Ascending aorta (tissue), 2 donors: ENCODE results near the gene DCPS. TPM values are rescaled to one million over a fixed set of nuclear protein-coding genes. Genes with fewer than 3 reads are reported as not detected.

Experiments
- DNase-seq, 2 donors: peaks; one replicate each; pipeline ENCODE4 v3.0.0-alpha.2; 2019; ENCODE audit warnings: low spot score in 2 of 2
- H3K27ac ChIP-seq, 2 donors: fragments of 200-600 bp; sonication (generic); one replicate each; pipeline ENCODE4 v1.5.1; 2016 to 2017; ENCODE audit warnings: mild to moderate bottlenecking in 1 of 2
- H3K27me3 ChIP-seq: fragments of 200-600 bp; sonication (generic); one replicate; pipeline ENCODE4 v1.5.1; 2017
- H3K36me3 ChIP-seq, 2 donors: fragments of 200-600 bp; sonication (generic); one replicate each; pipeline ENCODE4 v1.5.1; 2016
- H3K4me1 ChIP-seq, 2 donors: fragments of 200-600 bp; sonication (generic); one replicate each; pipeline ENCODE4 v1.5.1; 2016 to 2017; ENCODE audit warnings: mild to moderate bottlenecking in 1 of 2
- H3K4me3 ChIP-seq, 2 donors: fragments of 200-600 bp; sonication (generic); one replicate each; pipeline ENCODE4 v1.5.1; 2016 to 2017; ENCODE audit warnings: mild to moderate bottlenecking in 1 of 2
- H3K9me3 ChIP-seq, 2 donors: fragments of 200-600 bp; sonication (generic); one replicate each; pipeline ENCODE4 v1.5.1; 2016
- intact Hi-C: fragments of 100-400 bp; cut with DNase I; formaldehyde crosslinking; loops from one replicate; pipeline ENCODE4 v1.15.1; 2023
- total RNA-seq: library from RNA; depleted of rRNA; stranded (reverse); fragments of >200 nt; gene quantifications from one replicate; pipeline ENCODE4 v1.1.0, GENCODE V29; 2016
- TF ChIP-seq, protein P1 (sequence below), 3 experiments: fragments of 200-600 bp in 2 of 3; fragments of 450-650 bp in 1 of 3; sonication (generic) in 2 of 3; IDR thresholded peaks; one replicate each; pipeline ENCODE4 v1.5.1; 2016 to 2019; ENCODE audit warnings: antibody characterized with exemption in 3 of 3, mild to moderate bottlenecking in 1 of 3, moderate library complexity in 1 of 3

Gene DCPS
- total RNA-seq, 1 donor from 2014 or later = 19.6 TPM

GRCh38 chr11:126268708-126269579 is 34.9 kb upstream of the DCPS start, which contains the start of the genes FOXRED1 and SRPRA:
Gene FOXRED1 (plus strand): TSS chr11:126269154. CDS start chr11:126269207, 53 bp downstream.
Gene SRPRA (minus strand): TSS chr11:126268895. CDS start chr11:126268804, 91 bp downstream.
- TF ChIP-seq, protein P1, sequence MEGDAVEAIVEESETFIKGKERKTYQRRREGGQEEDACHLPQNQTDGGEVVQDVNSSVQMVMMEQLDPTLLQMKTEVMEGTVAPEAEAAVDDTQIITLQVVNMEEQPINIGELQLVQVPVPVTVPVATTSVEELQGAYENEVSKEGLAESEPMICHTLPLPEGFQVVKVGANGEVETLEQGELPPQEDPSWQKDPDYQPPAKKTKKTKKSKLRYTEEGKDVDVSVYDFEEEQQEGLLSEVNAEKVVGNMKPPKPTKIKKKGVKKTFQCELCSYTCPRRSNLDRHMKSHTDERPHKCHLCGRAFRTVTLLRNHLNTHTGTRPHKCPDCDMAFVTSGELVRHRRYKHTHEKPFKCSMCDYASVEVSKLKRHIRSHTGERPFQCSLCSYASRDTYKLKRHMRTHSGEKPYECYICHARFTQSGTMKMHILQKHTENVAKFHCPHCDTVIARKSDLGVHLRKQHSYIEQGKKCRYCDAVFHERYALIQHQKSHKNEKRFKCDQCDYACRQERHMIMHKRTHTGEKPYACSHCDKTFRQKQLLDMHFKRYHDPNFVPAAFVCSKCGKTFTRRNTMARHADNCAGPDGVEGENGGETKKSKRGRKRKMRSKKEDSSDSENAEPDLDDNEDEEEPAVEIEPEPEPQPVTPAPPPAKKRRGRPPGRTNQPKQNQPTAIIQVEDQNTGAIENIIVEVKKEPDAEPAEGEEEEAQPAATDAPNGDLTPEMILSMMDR (IDR thresholded peaks at IDR 0.05) = no peak
- no peaks in the 10 kb centered on the region for H3K9me3 ChIP-seq
- peaks cover 0 to 13% of the 10 kb centered on the region in 2 donors for H3K4me1 ChIP-seq
- H3K4me3 ChIP-seq = peak within 1 kb of the TSS; percentile 81 to 93
- DNase-seq = peak; percentile 97 to 100
- no peaks in the 10 kb centered on the region for H3K27me3 ChIP-seq
- peak within 1 kb of the TSS; percentile 90 to 91 for H3K27ac ChIP-seq
- intact Hi-C loops = loop anchor here (1.0 to 10.0 kb wide), 10 partner anchors 14 to 1157 kb away; partner anchors contain the start of genes CDON, CHEK1, DCPS and FAM118B
- peaks cover 37 to 42% of the 10 kb centered on the region in 2 donors for H3K36me3 ChIP-seq

DNA sequence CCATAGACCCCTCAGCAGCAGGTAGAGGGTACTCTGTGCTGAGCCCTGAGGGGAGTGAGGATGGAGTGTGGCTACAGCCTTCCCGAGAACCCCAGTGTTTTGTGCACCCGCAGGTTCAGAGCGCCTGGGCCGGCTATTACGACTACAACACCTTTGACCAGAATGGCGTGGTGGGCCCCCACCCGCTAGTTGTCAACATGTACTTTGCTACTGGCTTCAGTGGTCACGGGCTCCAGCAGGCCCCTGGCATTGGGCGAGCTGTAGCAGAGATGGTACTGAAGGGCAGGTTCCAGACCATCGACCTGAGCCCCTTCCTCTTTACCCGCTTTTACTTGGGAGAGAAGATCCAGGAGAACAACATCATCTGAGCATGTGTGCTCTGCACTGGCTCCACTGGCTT is 26.5 kb upstream of the DCPS start:
- TF ChIP-seq, protein P1 (IDR thresholded peaks at IDR 0.05) = no peak
- Histone ChIP-seq H3K27ac (no peak overlapping the region), H3K9me3 (no peaks in the 10 kb centered on the region), H3K36me3 (peaks cover 18 to 26% of the 10 kb centered on the region in 2 donors), H3K27me3 (no peaks in the 10 kb centered on the region), H3K4me3 (no peak overlapping the region), H3K4me1 (peaks cover 0 to 6% of the 10 kb centered on the region in 2 donors)
- DNase-seq = no peak
- intact Hi-C loops = no loop called here

DNA sequence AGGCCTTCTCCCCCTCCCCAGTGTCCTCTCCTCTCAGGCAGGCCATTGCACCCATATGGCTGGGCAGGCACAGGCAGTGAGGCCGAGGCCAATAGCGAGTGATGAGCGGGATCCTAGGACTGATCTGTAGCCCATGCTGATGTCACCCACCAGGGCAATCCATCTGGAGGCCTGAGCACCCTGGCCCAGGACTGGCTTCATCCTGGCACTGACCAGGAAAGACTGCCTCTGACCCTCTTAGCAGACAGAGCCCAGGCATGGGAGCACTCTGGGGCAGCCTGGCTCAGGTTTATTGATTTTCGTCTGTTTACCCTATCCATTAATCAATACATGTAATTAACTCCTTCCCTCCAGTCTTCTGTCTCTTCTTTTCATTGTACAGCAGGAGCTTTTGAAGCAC is 26.1 kb upstream of the DCPS start:
- intact Hi-C loops = no loop called here
- no peak for DNase-seq
- Histone ChIP-seq H3K27me3 (no peaks in the 10 kb centered on the region), H3K4me1 (peaks cover 0 to 6% of the 10 kb centered on the region in 2 donors), H3K27ac (no peak overlapping the region), H3K9me3 (no peaks in the 10 kb centered on the region), H3K36me3 (peaks cover 18 to 25% of the 10 kb centered on the region in 2 donors), H3K4me3 (no peak overlapping the region)
- TF ChIP-seq, protein P1 (IDR thresholded peaks at IDR 0.05) = no peak

DNA sequence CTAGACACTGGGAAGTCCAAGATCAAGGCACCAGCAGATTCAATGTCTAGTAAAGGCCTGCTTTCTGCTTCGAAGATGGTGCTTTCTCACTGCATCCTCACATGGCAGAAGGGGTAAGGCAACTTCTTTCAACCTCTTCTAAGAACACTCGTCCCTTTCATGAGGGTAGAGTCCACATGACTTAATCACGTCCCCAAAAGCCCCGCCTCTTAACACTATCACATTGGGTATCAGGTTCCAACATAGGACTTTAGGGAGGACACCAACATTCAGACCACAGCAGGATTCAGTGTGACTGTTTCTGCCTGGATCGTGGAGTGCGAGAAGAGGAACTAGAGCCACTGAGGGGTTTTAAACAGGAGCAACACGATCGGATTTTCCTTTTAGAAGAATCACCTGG is 24.7 kb upstream of the DCPS start:
- Histone ChIP-seq H3K27me3 (no peaks in the 10 kb centered on the region), H3K36me3 (peaks cover 13 to 17% of the 10 kb centered on the region in 2 donors), H3K4me1 (peaks cover 0 to 6% of the 10 kb centered on the region in 2 donors), H3K4me3 (no peak overlapping the region), H3K27ac (no peak overlapping the region), H3K9me3 (no peaks in the 10 kb centered on the region)
- TF ChIP-seq, protein P1 (IDR thresholded peaks at IDR 0.05) = no peak
- intact Hi-C loops = no loop called here
- DNase-seq = no peak

DNA sequence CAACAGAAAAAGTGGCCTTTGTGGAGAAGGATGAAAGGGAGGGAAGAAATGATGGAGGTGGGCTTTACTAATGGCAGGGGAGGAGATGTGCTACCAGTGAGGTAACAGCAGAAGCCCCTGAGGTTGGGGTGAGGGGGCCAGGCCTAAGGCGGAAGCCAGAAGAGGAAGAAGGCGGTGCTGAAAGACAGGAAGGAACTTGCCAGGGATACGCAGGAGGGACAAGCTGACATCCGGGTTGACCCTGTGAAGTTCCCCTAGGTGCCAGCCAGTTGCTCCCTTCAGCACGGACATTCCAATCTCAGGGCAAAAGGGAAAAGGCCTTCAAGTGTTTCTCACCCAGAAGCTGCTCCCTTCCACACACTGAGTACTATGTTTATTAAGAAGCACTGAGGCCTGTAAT is 23.3 kb upstream of the DCPS start:
- H3K27me3 ChIP-seq = no peaks in the 10 kb centered on the region
- intact Hi-C loops = loop anchor here (5.0 kb wide), 1 partner anchor 68 kb away; the partner anchor contains the start of genes FAM118B and RPUSD4
- H3K27ac ChIP-seq = peak overlapping the region in 1 of 2 donors; percentile 17
- no peaks in the 10 kb centered on the region for H3K9me3 ChIP-seq
- H3K36me3 ChIP-seq = peaks cover 5 to 7% of the 10 kb centered on the region in 2 donors
- no peak for DNase-seq
- TF ChIP-seq, protein P1 (IDR thresholded peaks at IDR 0.05) = no peak
- H3K4me1 ChIP-seq = peaks cover 0 to 6% of the 10 kb centered on the region in 2 donors
- no peak overlapping the region for H3K4me3 ChIP-seq
